CD4-positive, CD25-positive, alpha-beta regulatory T cell (primary cell): ENCODE measurements around the gene OR2D3. TPM values are rescaled to one million over a fixed set of nuclear protein-coding genes. Genes with fewer than 3 reads are reported as not detected.
"Not testable (repeated sequence)": the region's sequence is repeated elsewhere in the genome, so short reads cannot be mapped to it uniquely, and the experiment has no call there.

Experiments used
- ATAC-seq, 2 donors: fragments of 150-1000 bp; cut with Tn5 transposase; one replicate each; pipeline ENCODE4 v1.10.0; 2021; ENCODE audit warnings: low read depth in 2 of 2, moderate number of reproducible peaks in 2 of 2, moderate library complexity in 1 of 2
- DNase-seq, 3 donors: peaks; one replicate each; pipeline versions ENCODE4 v3.0.0 to v3.0.0-alpha.2; 2012 to 2022; ENCODE audit warnings: mixed read lengths in 1 of 3
- H3K27ac ChIP-seq: one replicate; pipeline ENCODE4 v1.7.0; 2013; ENCODE audit warnings: mild to moderate bottlenecking, low read length; ENCODE audit not compliant: insufficient read depth, poor library complexity, severe bottlenecking
- H3K27me3 ChIP-seq: one replicate; pipeline ENCODE4 v1.7.0; 2013; ENCODE audit warnings: low read length; ENCODE audit not compliant: control insufficient read depth, insufficient read depth
- H3K36me3 ChIP-seq: one replicate; pipeline ENCODE4 v1.7.0; 2013; ENCODE audit warnings: mild to moderate bottlenecking, low read length, moderate library complexity; ENCODE audit not compliant: control insufficient read depth, insufficient read depth
- H3K4me1 ChIP-seq: 2 replicates; pipeline ENCODE4 v1.7.0; 2013; ENCODE audit warnings: mild to moderate bottlenecking, low read length; ENCODE audit not compliant: insufficient read depth, control insufficient read depth, poor library complexity, severe bottlenecking
- H3K4me3 ChIP-seq: one replicate; pipeline ENCODE4 v1.7.0; 2013; ENCODE audit warnings: low read depth, mild to moderate bottlenecking, low read length, moderate library complexity
- H3K9me3 ChIP-seq, 2 experiments: 1 replicate in 1 of 2; 2 replicates in 1 of 2; pipeline ENCODE4 v1.7.0; 2013; ENCODE audit warnings: low read length in 2 of 2, mild to moderate bottlenecking in 1 of 2, moderate library complexity in 1 of 2; ENCODE audit not compliant: control insufficient read depth in 2 of 2
- H3K27ac Mint-ChIP-seq, 3 donors: one replicate each; pipeline ENCODE4 v1.8.0; 2020 to 2022; ENCODE audit warnings: mild to moderate bottlenecking in 3 of 3, mixed read lengths in 3 of 3, moderate library complexity in 2 of 3
- H3K27me3 Mint-ChIP-seq: one replicate; pipeline ENCODE4 v1.8.0; 2022; ENCODE audit warnings: mild to moderate bottlenecking, mixed read lengths
- H3K36me3 Mint-ChIP-seq: one replicate; pipeline ENCODE4 v1.8.0; 2020; ENCODE audit warnings: mixed read lengths
- H3K4me1 Mint-ChIP-seq, 4 donors: one replicate each; pipeline ENCODE4 v1.8.0; 2020 to 2022; ENCODE audit warnings: mixed read lengths in 4 of 4, mild to moderate bottlenecking in 1 of 4
- H3K4me3 Mint-ChIP-seq, 4 donors: one replicate each; pipeline ENCODE4 v1.8.0; 2020 to 2022; ENCODE audit warnings: mild to moderate bottlenecking in 4 of 4, mixed read lengths in 4 of 4, moderate library complexity in 3 of 4
- H3K9me3 Mint-ChIP-seq, 7 donors: one replicate each; pipeline ENCODE4 v1.8.0; 2020 to 2022; ENCODE audit warnings: mixed read lengths in 7 of 7, mild to moderate bottlenecking in 3 of 7, moderate library complexity in 2 of 7
- polyA plus RNA-seq, 4 donors: library from polyadenylated mRNA; unstranded; fragments of 300-500 nt; fragmentation: Illumina TruSeq; gene quantifications; one replicate each; pipeline ENCODE4 v1.2.3, GENCODE V29; 2021
- total RNA-seq: library from RNA; stranded (reverse); gene quantifications from one replicate; pipeline ENCODE4 v1.2.3, GENCODE V29; 2022

OR2D3 gene
- total and polyA plus RNA-seq, 5 donors from 2014 or later: not detected

- H3K36me3 Mint-ChIP-seq: no peaks in the 10 kb centered on the region
- H3K27ac ChIP-seq: no peak overlapping the region
- H3K27ac Mint-ChIP-seq: no peak overlapping the region
- no peaks in the 10 kb centered on the region for H3K9me3 ChIP-seq
- H3K9me3 Mint-ChIP-seq: peaks cover 0 to 4% (median 0%) of the 10 kb centered on the region in 7 donors
- ATAC-seq (no peak), DNase-seq (no peak)
- no peak overlapping the region for H3K4me3 Mint-ChIP-seq
- H3K4me3 ChIP-seq: no peak overlapping the region
- peaks cover 37% of the 10 kb centered on the region for H3K27me3 Mint-ChIP-seq
- H3K4me1 ChIP-seq: peaks cover 14% of the 10 kb centered on the region
- no peaks in the 10 kb centered on the region for H3K36me3 ChIP-seq
- H3K4me1 Mint-ChIP-seq: peaks cover 0 to 13% (median 0%) of the 10 kb centered on the region in 4 donors
- H3K27me3 ChIP-seq: peaks cover 10% of the 10 kb centered on the region
These were observed 10.4 kb downstream of the OR2D3 start for GRCh38 chr11:6931146-6931713.

GRCh38 chr11:6932145-6932544 lies 11.3 kb downstream of the OR2D3 start:
- H3K27me3 Mint-ChIP-seq: peaks cover 28% of the 10 kb centered on the region
- no peaks in the 10 kb centered on the region for H3K9me3 ChIP-seq
- no peaks in the 10 kb centered on the region for H3K36me3 ChIP-seq
- H3K27me3 ChIP-seq: peaks cover 8% of the 10 kb centered on the region
- H3K36me3 Mint-ChIP-seq: no peaks in the 10 kb centered on the region
- peaks cover 0 to 6% (median 0%) of the 10 kb centered on the region in 4 donors for H3K4me1 Mint-ChIP-seq
- H3K27ac ChIP-seq: no peak overlapping the region
- peak overlapping the region in 1 of 3 donors; percentile 10 for H3K27ac Mint-ChIP-seq
- H3K4me3 Mint-ChIP-seq: no peak overlapping the region
- ATAC-seq: no peak
- no peak for DNase-seq
- peaks cover 0 to 4% (median 0%) of the 10 kb centered on the region in 7 donors for H3K9me3 Mint-ChIP-seq
- no peak overlapping the region for H3K4me3 ChIP-seq
- H3K4me1 ChIP-seq: peaks cover 6% of the 10 kb centered on the region

GRCh38 chr11:6941970-6942369 lies 21.2 kb downstream of the OR2D3 start:
- no peaks in the 10 kb centered on the region for H3K4me1 ChIP-seq
- H3K4me1 Mint-ChIP-seq: no peaks in the 10 kb centered on the region
- no peaks in the 10 kb centered on the region for H3K27me3 ChIP-seq
- no peak overlapping the region for H3K27ac ChIP-seq
- DNase-seq: no peak
- no peak for ATAC-seq
- H3K36me3 Mint-ChIP-seq: no peaks in the 10 kb centered on the region
- no peaks in the 10 kb centered on the region for H3K9me3 Mint-ChIP-seq
- no peak overlapping the region for H3K4me3 Mint-ChIP-seq
- no peaks in the 10 kb centered on the region for H3K36me3 ChIP-seq
- no peak overlapping the region for H3K27ac Mint-ChIP-seq
- H3K4me3 ChIP-seq: no peak overlapping the region
- no peaks in the 10 kb centered on the region for H3K9me3 ChIP-seq
- H3K27me3 Mint-ChIP-seq: no peaks in the 10 kb centered on the region

GRCh38 chr11:6943131-6943530 lies 22.3 kb downstream of the OR2D3 start:
- H3K4me1 ChIP-seq: no peaks in the 10 kb centered on the region
- no peaks in the 10 kb centered on the region for H3K36me3 Mint-ChIP-seq

GRCh38 chr11:6954248-6954647 lies 33.4 kb downstream of the OR2D3 start:
- not testable (repeated sequence) for H3K4me1 Mint-ChIP-seq, H3K36me3 ChIP-seq, H3K27ac ChIP-seq, H3K27me3 Mint-ChIP-seq, H3K4me1 ChIP-seq, ATAC-seq, H3K36me3 Mint-ChIP-seq, H3K27ac Mint-ChIP-seq, H3K4me3 Mint-ChIP-seq, H3K9me3 Mint-ChIP-seq, H3K27me3 ChIP-seq, H3K9me3 ChIP-seq, DNase-seq, H3K4me3 ChIP-seq

More at GRCh38 chr11:6943131-6943530, 22.3 kb downstream of the OR2D3 start:
- Mint-ChIP-seq H3K9me3 (no peaks in the 10 kb centered on the region), H3K4me1 (no peaks in the 10 kb centered on the region), H3K4me3 (no peak overlapping the region), H3K27me3 (no peaks in the 10 kb centered on the region), H3K27ac (no peak overlapping the region)
- Histone ChIP-seq H3K36me3 (no peaks in the 10 kb centered on the region), H3K9me3 (no peaks in the 10 kb centered on the region), H3K27ac (no peak overlapping the region), H3K27me3 (no peaks in the 10 kb centered on the region), H3K4me3 (no peak overlapping the region)
- no peak for ATAC-seq
- DNase-seq: no peak

- Histone ChIP-seq H3K4me1 (no peaks in the 10 kb centered on the region), H3K36me3 (no peaks in the 10 kb centered on the region), H3K4me3 (no peak overlapping the region), H3K9me3 (no peaks in the 10 kb centered on the region), H3K27me3 (peaks cover 3% of the 10 kb centered on the region), H3K27ac (no peak overlapping the region)
- Mint-ChIP-seq H3K36me3 (no peaks in the 10 kb centered on the region), H3K4me1 (peaks cover 0 to under 1% (median 0%) of the 10 kb centered on the region in 4 donors), H3K27me3 (no peaks in the 10 kb centered on the region), H3K27ac (no peak overlapping the region), H3K4me3 (no peak overlapping the region), H3K9me3 (no peaks in the 10 kb centered on the region)
- no peak for ATAC-seq
- DNase-seq: no peak
These were observed 41.3 kb downstream of the OR2D3 start for GRCh38 chr11:6962141-6962540.

GRCh38 chr11:6962673-6963072 lies 41.9 kb downstream of the OR2D3 start:
- Histone ChIP-seq H3K4me3 (no peak overlapping the region), H3K36me3 (no peaks in the 10 kb centered on the region), H3K27me3 (peaks cover 3% of the 10 kb centered on the region), H3K27ac (no peak overlapping the region), H3K4me1 (no peaks in the 10 kb centered on the region), H3K9me3 (no peaks in the 10 kb centered on the region)
- H3K36me3 Mint-ChIP-seq: no peaks in the 10 kb centered on the region
- no peak overlapping the region for H3K27ac Mint-ChIP-seq
- ATAC-seq: no peak
- DNase-seq: no peak
- H3K4me1 Mint-ChIP-seq: peaks cover 0 to 5% (median 0%) of the 10 kb centered on the region in 4 donors
- no peak overlapping the region for H3K4me3 Mint-ChIP-seq
- H3K27me3 Mint-ChIP-seq: no peaks in the 10 kb centered on the region
- H3K9me3 Mint-ChIP-seq: peaks cover 0 to 1% (median 0%) of the 10 kb centered on the region in 7 donors

GRCh38 chr11:6968816-6969215 lies 48.0 kb downstream of the OR2D3 start:
- H3K27me3 Mint-ChIP-seq: no peaks in the 10 kb centered on the region
- Histone ChIP-seq H3K27ac (no peak overlapping the region), H3K4me3 (no peak overlapping the region), H3K36me3 (no peaks in the 10 kb centered on the region), H3K9me3 (peaks cover 0 to 2% of the 10 kb centered on the region in 2 experiments), H3K4me1 (no peaks in the 10 kb centered on the region), H3K27me3 (no peaks in the 10 kb centered on the region)
- no peak overlapping the region for H3K27ac Mint-ChIP-seq
- H3K4me3 Mint-ChIP-seq: no peak overlapping the region
- peaks cover 0 to 5% (median 0%) of the 10 kb centered on the region in 4 donors for H3K4me1 Mint-ChIP-seq
- H3K36me3 Mint-ChIP-seq: no peaks in the 10 kb centered on the region
- DNase-seq: no peak
- peaks cover 0 to 4% (median 0%) of the 10 kb centered on the region in 7 donors for H3K9me3 Mint-ChIP-seq
- no peak for ATAC-seq
